ENCODE results near the gene FOXR1. TPM values are rescaled to one million over a fixed set of nuclear protein-coding genes. Genes with fewer than 3 reads are reported as not detected.

FOXR1 gene
- total RNA-seq, 4 donors from 2014 or later, result not detected

DNA sequence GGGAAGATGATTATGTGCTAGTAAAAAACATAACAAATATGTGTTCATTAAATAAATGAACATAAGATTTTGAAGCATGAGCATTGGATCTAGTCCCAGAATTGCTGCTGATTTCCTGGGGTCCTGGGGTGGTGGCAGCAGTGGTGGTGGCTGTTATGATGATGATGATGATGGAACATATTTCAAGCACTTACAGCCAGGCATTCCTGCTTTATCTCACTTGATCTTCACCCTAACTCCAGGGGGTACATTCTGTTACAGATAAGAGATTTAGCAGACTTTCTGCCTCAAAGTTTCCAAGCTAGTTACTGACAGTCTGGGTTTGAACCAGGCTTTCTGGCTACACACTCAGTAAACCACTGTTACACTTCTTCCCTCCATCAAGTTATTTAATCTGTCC is 52.2 kb downstream of the FOXR1 start:
- TF ChIP-seq, protein P1, sequence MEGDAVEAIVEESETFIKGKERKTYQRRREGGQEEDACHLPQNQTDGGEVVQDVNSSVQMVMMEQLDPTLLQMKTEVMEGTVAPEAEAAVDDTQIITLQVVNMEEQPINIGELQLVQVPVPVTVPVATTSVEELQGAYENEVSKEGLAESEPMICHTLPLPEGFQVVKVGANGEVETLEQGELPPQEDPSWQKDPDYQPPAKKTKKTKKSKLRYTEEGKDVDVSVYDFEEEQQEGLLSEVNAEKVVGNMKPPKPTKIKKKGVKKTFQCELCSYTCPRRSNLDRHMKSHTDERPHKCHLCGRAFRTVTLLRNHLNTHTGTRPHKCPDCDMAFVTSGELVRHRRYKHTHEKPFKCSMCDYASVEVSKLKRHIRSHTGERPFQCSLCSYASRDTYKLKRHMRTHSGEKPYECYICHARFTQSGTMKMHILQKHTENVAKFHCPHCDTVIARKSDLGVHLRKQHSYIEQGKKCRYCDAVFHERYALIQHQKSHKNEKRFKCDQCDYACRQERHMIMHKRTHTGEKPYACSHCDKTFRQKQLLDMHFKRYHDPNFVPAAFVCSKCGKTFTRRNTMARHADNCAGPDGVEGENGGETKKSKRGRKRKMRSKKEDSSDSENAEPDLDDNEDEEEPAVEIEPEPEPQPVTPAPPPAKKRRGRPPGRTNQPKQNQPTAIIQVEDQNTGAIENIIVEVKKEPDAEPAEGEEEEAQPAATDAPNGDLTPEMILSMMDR (IDR thresholded peaks at IDR 0.05; ENCODE audit: low read depth), result no peak

DNA sequence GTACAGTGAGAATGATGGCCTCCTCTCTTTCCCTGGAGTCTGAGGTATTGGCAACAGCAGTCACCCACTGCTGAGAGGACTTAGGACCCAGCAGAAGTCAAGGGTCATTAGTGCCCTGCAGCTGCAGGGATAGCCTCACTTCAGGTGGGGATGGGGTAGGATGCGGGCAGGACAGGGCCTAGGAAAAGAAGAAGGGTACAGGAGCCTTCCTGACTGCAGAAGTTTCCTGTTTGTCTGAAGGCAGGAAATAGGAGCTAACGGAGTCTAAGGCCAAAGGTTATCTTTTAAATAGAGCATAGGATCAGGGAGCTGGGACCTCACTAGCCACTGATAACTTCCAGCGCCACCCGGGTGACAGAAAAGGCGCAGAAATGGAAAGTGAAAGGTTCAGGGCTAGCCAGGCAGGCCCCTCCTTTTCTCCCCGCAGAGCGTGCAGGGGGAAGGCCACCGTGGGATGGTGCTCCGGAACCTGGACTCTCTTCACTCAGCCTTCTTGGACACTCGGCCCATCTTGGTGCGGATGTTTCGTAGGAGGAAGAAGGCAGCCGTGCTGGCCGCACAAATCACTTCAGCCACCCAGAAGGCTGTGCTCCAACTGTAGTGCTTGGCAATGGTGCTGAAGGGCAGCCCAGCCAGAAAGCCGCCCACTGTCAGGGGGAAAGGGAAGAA is 53.0 kb downstream of the FOXR1 start:
- TF ChIP-seq, protein P1 (IDR thresholded peaks at IDR 0.05; ENCODE audit: low read depth), result no peak

DNA sequence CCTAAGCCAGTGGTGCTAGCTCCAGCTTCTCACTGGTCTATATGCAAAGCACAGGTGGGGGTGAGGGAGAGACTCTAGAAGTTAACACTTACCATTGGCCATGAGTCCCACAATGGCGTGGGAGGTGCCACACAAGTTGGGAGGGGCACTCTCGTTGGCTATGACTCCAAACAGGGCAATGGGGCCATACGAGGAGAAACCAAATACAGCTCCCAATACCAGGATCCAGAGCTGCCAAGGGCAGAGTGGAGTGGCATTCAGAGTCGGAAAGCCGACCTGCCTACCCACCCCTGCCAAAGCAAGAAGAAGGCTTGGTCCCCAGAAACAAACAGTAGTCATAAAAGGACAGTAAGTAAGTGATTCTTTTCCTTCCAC is 53.5 kb downstream of the FOXR1 start:
- TF ChIP-seq, protein P1 (IDR thresholded peaks at IDR 0.05; ENCODE audit: low read depth), result no peak

DNA sequence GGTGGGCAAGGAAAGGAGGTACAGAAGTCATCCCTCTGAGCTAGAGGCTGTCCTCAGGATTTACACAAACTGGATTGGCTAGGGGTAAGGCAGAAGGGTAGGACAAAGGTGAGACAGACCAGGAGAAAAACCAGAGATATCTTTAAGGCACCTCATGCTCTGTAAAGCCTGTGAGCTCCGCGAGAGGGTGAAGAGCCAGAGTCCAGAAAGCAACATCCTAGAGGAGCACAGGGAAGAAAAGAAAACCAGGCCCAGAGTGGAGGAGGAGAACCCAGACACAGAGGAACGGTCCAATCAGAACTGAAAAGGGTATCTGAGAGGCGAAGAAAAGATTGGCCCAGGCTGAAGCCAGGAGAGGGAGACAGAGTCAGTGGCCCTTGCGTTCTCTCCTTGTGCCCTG is 54.0 kb downstream of the FOXR1 start:
- TF ChIP-seq, protein P1 (IDR thresholded peaks at IDR 0.05; ENCODE audit: low read depth), result no peak

DNA sequence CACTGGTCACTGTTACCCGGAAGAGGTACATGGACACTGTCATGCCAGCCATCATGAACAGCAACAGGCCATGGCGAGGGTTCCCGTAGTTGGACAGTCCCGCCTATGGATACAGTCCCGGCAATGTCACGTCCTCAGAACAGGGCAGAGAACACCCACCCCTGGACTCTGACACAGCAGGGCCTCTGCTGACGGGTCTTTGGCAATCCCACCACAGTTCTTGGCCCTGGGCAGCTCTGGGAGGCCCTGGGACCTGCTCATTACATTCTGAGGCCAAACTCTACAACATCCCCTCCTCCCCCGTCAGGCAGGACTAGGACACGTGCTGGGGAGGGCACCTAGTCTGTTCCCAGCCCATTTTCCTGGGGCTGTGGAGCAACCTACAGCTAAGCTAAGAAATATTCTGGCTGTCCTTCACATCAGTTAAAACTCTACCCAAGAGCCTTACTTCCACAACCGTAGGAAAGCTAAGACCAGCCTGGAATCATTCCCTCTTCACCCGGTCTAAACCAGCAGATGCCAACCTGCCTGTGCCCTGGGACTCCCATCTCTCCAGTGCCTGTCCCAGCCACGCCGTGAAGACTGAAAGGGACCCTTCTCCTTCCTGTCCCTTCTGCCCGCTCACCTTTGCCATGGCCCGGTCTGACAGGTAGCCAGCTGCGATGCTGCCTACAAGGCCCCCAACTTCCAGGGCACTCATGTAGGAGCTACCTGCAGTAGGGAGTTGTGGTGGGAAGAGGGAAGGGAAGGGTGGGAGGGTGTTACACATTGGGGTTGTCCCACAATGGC is 54.6 kb downstream of the FOXR1 start:
- TF ChIP-seq, protein P1 (IDR thresholded peaks at IDR 0.05; ENCODE audit: low read depth), result no peak

DNA sequence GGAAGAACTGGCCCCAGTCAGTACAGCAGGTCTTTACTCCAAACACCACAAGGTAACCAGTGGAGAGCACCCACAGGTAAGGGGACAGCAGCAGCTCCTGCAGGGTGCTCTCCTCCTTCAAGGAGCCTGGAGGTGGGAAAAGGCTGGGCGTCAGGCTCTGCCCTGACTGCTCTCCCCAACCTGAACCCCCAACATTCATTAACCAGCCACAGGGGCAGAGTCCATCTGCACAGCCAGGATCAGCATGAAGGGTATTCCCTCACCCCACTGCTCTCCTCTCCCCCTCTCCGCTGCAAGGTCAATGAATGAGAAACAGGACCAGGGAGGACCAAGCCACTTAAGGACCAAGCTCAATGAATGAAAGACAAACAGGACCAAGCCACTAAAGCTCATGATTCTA is 55.4 kb downstream of the FOXR1 start:
- TF ChIP-seq, protein P1 (IDR thresholded peaks at IDR 0.05; ENCODE audit: low read depth), result no peak

DNA sequence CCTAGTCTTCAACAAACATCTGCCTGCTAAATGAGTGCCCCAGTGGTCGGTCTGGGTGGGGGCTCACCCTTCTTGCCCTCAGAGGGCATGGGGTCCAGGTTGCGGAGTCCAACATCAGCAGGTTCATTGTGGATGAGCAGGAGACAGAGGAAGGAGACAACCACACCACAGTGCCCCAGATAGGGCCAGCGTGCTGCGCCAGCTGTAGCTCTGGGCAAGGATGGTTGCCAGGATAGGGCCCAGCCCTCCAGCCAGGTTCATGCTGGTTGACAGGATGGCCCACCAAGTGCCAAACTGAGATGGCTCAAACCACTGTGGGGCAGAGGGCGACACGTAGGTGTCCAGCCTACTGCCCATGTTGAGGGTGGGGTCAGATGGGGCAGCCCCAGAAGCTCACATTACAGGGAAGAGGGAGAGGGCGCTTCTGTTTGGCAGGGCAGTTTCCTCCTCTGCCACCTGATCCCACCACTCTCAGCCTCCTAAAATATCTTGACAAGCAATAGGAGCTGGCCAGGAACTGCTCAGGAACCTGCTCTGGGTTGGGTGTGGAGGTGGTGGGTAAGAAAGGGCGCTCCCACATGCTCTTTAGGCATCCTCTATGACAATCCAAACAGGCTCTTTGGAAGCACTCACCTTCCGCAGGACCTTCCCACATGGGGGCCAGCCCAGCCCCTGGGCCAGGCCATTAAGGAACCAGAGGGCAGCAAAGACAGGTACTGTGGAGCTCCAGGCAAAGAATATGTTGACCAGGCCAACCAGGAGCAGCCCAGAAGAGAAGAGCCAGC is 56.2 kb downstream of the FOXR1 start:
- TF ChIP-seq, protein P1 (IDR thresholded peaks at IDR 0.05; ENCODE audit: low read depth), result no peak
